Measurements from ENCODE around the gene APOBEC3H. TPM values are rescaled to one million over a fixed set of nuclear protein-coding genes. Genes with fewer than 3 reads are reported as not detected.
"Not testable (repeated sequence)": the region's sequence is repeated elsewhere in the genome, so short reads cannot be mapped to it uniquely, and the experiment has no call there.

Gene APOBEC3H
- total RNA-seq, 1 experiment from 2014 or later = 1.8 TPM

DNA sequence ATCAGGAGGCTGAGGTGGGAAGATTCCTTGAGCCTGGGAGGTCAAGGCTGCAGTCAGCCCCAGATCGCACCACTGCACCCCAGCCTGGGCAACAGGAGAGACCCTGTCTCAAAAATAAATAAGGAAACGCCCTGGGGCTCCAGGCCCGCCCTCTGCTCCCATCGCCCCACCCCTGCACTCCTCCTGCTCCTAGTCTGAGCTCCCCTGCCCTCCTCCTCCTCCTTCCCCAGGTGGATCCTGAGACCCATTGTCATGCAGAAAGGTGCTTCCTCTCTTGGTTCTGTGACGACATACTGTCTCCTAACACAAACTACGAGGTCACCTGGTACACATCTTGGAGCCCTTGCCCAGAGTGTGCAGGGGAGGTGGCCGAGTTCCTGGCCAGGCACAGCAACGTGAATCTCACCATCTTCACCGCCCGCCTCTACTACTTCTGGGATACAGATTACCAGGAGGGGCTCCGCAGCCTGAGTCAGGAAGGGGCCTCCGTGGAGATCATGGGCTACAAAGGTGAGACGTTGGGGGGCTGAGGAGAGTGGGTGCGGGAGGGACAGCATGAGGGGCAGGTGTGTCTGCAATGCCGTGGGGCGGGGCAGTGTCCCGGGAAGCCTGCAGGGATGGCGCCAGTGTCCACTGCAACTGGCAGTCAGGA, 45.1 kb upstream of the APOBEC3H start:
- H3K79me2 ChIP-seq (ENCODE audit: insufficient read depth, low read length); H3K27ac ChIP-seq (ENCODE audit: low read depth, low read length); BruUV-seq (replicated peaks); H3K9me3 ChIP-seq (ENCODE audit: control insufficient read depth in 1 of 2, insufficient read depth in 1 of 2, low read depth in 1 of 2, low read length in 2 of 2); H3K9me2 ChIP-seq (ENCODE audit: insufficient read depth); POLR2A ChIA-PET; ATAC-seq; H2AFZ ChIP-seq (ENCODE audit: low read depth, low read length, poor library complexity, severe bottlenecking); H3K4me3 ChIP-seq (replicated peaks in 1 of 2; ENCODE audit: low read depth in 1 of 2, low read length in 2 of 2); CTCF ChIA-PET; H4K20me1 ChIP-seq (ENCODE audit: insufficient read depth); H3K27me3 ChIP-seq (ENCODE audit: insufficient read depth, low read length); DNase-seq (ENCODE audit: low read depth, low spot score); RAD21 ChIA-PET (ENCODE audit: low non-redundant PET in 1 of 2, low total read pairs in 2 of 2, uncharacterized antibody in 2 of 2, unreplicated experiment in 2 of 2); intact Hi-C loops (cut with micrococcal nuclease); H3K9ac ChIP-seq (ENCODE audit: low read length); H3K36me3 ChIP-seq (ENCODE audit: control insufficient read depth in 1 of 2, insufficient read depth in 2 of 2, low read length in 2 of 2): not testable (repeated sequence)
- H3K4me1 ChIP-seq (ENCODE audit: control insufficient read depth in 1 of 2, insufficient read depth in 2 of 2, low read length in 2 of 2) = peaks cover 24 to 35% of the 10 kb centered on the region in 2 experiments
- H3K4me2 ChIP-seq (ENCODE audit: low read length) = peak overlapping the region; percentile 52

DNA sequence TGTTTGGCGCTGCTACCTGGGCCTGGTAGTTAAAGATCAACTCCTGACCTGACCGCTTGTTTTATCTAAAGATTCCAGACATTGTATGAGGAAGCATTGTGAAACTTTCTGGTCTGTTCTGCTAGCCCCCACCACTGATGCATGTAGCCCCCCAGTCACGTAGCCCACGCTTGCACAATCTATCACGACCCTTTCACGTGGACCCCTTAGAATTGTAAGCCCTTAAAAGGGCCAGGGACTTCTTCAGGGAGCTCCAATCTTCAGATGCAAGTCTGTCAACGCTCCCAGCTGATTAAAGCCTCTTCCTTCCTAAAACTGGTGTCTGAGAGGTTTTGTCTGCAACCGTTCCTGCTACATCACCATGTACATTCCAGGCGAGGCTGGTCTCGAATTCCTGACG, 41.4 kb upstream of the APOBEC3H start:
- RAD21 ChIA-PET (ENCODE audit: low non-redundant PET in 1 of 2, low total read pairs in 2 of 2, uncharacterized antibody in 2 of 2, unreplicated experiment in 2 of 2) = no interaction called here
- CTCF ChIA-PET = no interaction called here
- no peak overlapping the region for H3K27ac ChIP-seq (ENCODE audit: low read depth, low read length)
- POLR2A ChIA-PET = no interaction called here
- no peaks in the 10 kb centered on the region for H3K79me2 ChIP-seq (ENCODE audit: insufficient read depth, low read length)
- no peaks in the 10 kb centered on the region for H3K36me3 ChIP-seq (ENCODE audit: control insufficient read depth in 1 of 2, insufficient read depth in 2 of 2, low read length in 2 of 2)
- no peak overlapping the region for H3K9ac ChIP-seq (ENCODE audit: low read length)
- DNase-seq (ENCODE audit: low read depth, low spot score) (no peak), ATAC-seq (no peak)
- H2AFZ ChIP-seq (ENCODE audit: low read depth, low read length, poor library complexity, severe bottlenecking) = no peak overlapping the region
- no peaks in the 10 kb centered on the region for H3K27me3 ChIP-seq (ENCODE audit: insufficient read depth, low read length)
- no peak overlapping the region for H3K4me3 ChIP-seq (replicated peaks in 1 of 2; ENCODE audit: low read depth in 1 of 2, low read length in 2 of 2)
- intact Hi-C loops (cut with micrococcal nuclease) = no loop called here
- peaks cover 14 to 18% of the 10 kb centered on the region in 2 experiments for H3K4me1 ChIP-seq (ENCODE audit: control insufficient read depth in 1 of 2, insufficient read depth in 2 of 2, low read length in 2 of 2)
- no peaks in the 10 kb centered on the region for H4K20me1 ChIP-seq (ENCODE audit: insufficient read depth)
- no peaks in the 10 kb centered on the region for H3K9me3 ChIP-seq (ENCODE audit: control insufficient read depth in 1 of 2, insufficient read depth in 1 of 2, low read depth in 1 of 2, low read length in 2 of 2)
- no peaks in the 10 kb centered on the region for H3K9me2 ChIP-seq (ENCODE audit: insufficient read depth)
- TF ChIP-seq TCF7L2 (IDR thresholded peaks at IDR 0.05; ENCODE audit: borderline replicate concordance, extremely low read depth, insufficient read depth, insufficient read length) (no peak), FOSL1 (IDR thresholded peaks at IDR 0.05; ENCODE audit: low read depth) (no peak), EZH2phosphoT487 (IDR thresholded peaks at IDR 0.05; ENCODE audit: borderline replicate concordance) (no peak), POLR2AphosphoS5 (IDR thresholded peaks at IDR 0.05; ENCODE audit: low read depth, low read length) (no peak), ELF1 (IDR thresholded peaks at IDR 0.05; ENCODE audit: borderline replicate concordance, low read depth) (no peak), RAD21 (IDR thresholded peaks at IDR 0.05; ENCODE audit: low read depth) (no peak), ZNF274 (IDR thresholded peaks at IDR 0.05; ENCODE audit: low read depth, low read length) (no peak), JUND (IDR thresholded peaks at IDR 0.05) (no peak), SRF (IDR thresholded peaks at IDR 0.05; ENCODE audit: low read depth) (no peak), CEBPB (IDR thresholded peaks at IDR 0.05; ENCODE audit: low read depth) (no peak)
- TF ChIP-seq, protein P1, sequence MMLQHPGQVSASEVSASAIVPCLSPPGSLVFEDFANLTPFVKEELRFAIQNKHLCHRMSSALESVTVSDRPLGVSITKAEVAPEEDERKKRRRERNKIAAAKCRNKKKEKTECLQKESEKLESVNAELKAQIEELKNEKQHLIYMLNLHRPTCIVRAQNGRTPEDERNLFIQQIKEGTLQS (IDR thresholded peaks at IDR 0.05) = no peak
- TF ChIP-seq, protein P2, sequence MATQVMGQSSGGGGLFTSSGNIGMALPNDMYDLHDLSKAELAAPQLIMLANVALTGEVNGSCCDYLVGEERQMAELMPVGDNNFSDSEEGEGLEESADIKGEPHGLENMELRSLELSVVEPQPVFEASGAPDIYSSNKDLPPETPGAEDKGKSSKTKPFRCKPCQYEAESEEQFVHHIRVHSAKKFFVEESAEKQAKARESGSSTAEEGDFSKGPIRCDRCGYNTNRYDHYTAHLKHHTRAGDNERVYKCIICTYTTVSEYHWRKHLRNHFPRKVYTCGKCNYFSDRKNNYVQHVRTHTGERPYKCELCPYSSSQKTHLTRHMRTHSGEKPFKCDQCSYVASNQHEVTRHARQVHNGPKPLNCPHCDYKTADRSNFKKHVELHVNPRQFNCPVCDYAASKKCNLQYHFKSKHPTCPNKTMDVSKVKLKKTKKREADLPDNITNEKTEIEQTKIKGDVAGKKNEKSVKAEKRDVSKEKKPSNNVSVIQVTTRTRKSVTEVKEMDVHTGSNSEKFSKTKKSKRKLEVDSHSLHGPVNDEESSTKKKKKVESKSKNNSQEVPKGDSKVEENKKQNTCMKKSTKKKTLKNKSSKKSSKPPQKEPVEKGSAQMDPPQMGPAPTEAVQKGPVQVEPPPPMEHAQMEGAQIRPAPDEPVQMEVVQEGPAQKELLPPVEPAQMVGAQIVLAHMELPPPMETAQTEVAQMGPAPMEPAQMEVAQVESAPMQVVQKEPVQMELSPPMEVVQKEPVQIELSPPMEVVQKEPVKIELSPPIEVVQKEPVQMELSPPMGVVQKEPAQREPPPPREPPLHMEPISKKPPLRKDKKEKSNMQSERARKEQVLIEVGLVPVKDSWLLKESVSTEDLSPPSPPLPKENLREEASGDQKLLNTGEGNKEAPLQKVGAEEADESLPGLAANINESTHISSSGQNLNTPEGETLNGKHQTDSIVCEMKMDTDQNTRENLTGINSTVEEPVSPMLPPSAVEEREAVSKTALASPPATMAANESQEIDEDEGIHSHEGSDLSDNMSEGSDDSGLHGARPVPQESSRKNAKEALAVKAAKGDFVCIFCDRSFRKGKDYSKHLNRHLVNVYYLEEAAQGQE (IDR thresholded peaks at IDR 0.05; ENCODE audit: low read depth) = no peak
- TF ChIP-seq, protein P3, sequence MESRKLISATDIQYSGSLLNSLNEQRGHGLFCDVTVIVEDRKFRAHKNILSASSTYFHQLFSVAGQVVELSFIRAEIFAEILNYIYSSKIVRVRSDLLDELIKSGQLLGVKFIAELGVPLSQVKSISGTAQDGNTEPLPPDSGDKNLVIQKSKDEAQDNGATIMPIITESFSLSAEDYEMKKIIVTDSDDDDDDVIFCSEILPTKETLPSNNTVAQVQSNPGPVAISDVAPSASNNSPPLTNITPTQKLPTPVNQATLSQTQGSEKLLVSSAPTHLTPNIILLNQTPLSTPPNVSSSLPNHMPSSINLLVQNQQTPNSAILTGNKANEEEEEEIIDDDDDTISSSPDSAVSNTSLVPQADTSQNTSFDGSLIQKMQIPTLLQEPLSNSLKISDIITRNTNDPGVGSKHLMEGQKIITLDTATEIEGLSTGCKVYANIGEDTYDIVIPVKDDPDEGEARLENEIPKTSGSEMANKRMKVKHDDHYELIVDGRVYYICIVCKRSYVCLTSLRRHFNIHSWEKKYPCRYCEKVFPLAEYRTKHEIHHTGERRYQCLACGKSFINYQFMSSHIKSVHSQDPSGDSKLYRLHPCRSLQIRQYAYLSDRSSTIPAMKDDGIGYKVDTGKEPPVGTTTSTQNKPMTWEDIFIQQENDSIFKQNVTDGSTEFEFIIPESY (IDR thresholded peaks at IDR 0.05; ENCODE audit: extremely low read depth, insufficient replicate concordance, low read length) = no peak
- no peak overlapping the region for H3K4me2 ChIP-seq (ENCODE audit: low read length)
- BruUV-seq (replicated peaks) = no TSS peak

Measured in HCT116 (cell line).